ENCODE results near the gene MAML2.

GRCh38 chr11:96206955-96207354 lies 136.0 kb downstream of the MAML2 start:
- TF ChIP-seq CTCF (IDR thresholded peaks at IDR 0.05) (no peak), POLR2A (IDR thresholded peaks at IDR 0.05) (no peak), EP300 (IDR thresholded peaks at IDR 0.05) (no peak)
